CD4-positive, alpha-beta T cell treated with Interleukin-4 for 4 hours (primary cell): Measurements from ENCODE around the gene DCAF5.

Experiments
- DNase-seq: peaks from one replicate; pipeline ENCODE4 v3.0.0-alpha.2; 2020

The DCAF5 gene

GRCh38 chr14:69004731-69005431 is 148.0 kb downstream of the DCAF5 start:
- no peak for DNase-seq

GRCh38 chr14:69003626-69004025 is 149.3 kb downstream of the DCAF5 start:
- DNase-seq = no peak

DNA sequence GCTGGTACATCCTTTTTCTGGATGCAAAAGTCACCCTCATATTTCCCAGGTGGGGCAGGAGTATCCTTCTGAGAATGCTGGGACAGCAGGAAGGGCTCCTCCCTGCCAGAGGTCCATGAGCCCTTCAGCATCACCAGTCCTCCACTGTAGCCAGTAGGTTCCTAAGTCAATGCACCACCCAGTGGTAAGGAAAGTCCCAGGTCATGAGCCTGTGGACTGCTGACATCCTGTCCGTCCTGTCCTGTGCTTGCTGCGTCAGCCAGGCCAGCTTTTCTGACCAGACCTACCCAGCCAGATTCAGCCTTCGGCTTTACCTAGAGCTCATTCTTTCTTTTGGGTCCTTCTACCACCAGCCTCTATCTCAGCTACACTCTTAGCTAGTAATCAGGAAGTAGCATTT is 150.8 kb downstream of the DCAF5 start:
- no peak for DNase-seq

DNA sequence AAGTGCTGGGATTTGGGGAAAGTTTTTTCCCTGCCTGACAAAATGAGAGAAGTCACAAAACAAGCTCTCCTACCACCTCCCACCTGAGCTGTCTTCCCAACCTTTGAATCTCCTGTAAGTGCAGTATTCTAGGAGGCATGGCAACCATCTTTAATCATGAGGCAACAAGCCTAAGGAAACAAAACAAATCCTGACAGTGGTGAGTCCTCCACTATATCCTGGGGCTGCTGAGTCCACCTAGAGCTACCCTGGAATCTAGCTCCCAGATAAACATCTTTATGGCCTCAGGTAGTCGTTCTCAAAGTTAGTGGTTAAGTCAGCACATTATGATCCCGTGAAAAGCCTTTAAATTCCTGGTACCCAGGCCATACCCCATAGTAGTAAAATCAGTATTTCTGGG is 151.5 kb downstream of the DCAF5 start:
- no peak for DNase-seq
